SU-DHL-6 (cell line): ENCODE results near the gene MAP2.

Source experiments
- H2AFZ ChIP-seq: fragments of 200-600 bp; sonication (generic); 2 replicates; pipeline ENCODE4 v1.6.1; 2014; ENCODE audit warnings: low read depth, mild to moderate bottlenecking, moderate library complexity, mixed read lengths, antibody characterized with exemption, low read length; ENCODE audit not compliant: severe bottlenecking
- H3F3A ChIP-seq: fragments of 200-600 bp; shearing (Covaris generic); 2 replicates; pipeline ENCODE4 v1.6.0; 2016; ENCODE audit warnings: antibody characterized with exemption, mild to moderate bottlenecking; ENCODE audit not compliant: insufficient read depth
- H3K27ac ChIP-seq: fragments of 200-600 bp; sonication (generic); 2 replicates; pipeline ENCODE4 v1.5.1; 2016; ENCODE audit warnings: low read depth, mild to moderate bottlenecking, low read length, moderate library complexity, mixed read lengths
- H3K27me3 ChIP-seq: fragments of 200-600 bp; sonication (generic), shearing (Covaris generic); 2 replicates; pipeline ENCODE4 v1.6.0; 2014; ENCODE audit warnings: mild to moderate bottlenecking, low read length
- H3K36me3 ChIP-seq: fragments of 200-600 bp; sonication (generic); 2 replicates; pipeline ENCODE4 v1.6.1; 2014; ENCODE audit warnings: mild to moderate bottlenecking, low read length, mixed read lengths
- H3K4me2 ChIP-seq: fragments of 300-600, 200-600 bp; shearing (Covaris generic), sonication (generic); 2 replicates; pipeline ENCODE4 v1.6.0; 2014; ENCODE audit warnings: low read length, low read depth, mild to moderate bottlenecking; ENCODE audit not compliant: poor library complexity, severe bottlenecking
- H3K4me3 ChIP-seq: fragments of 200-600 bp; sonication (generic); 2 replicates; pipeline ENCODE4 v1.5.1; 2014; ENCODE audit warnings: antibody characterized with exemption, low read length, mild to moderate bottlenecking, mixed read lengths; ENCODE audit not compliant: insufficient read depth, poor library complexity, severe bottlenecking
- H3K79me2 ChIP-seq: fragments of 200-600 bp; sonication (generic); 2 replicates; pipeline ENCODE4 v1.6.1; 2014; ENCODE audit warnings: mild to moderate bottlenecking, low read length, moderate library complexity; ENCODE audit not compliant: insufficient read depth
- H3K9ac ChIP-seq: fragments of 200-600 bp; sonication (generic); 2 replicates; pipeline ENCODE4 v1.7.0; 2014; ENCODE audit warnings: mild to moderate bottlenecking, low read length
- H3K9me2 ChIP-seq: fragments of 200-600 bp; sonication (generic); replicated peaks from 2 replicates; pipeline ENCODE4 v1.6.1; 2014; ENCODE audit warnings: low read length; ENCODE audit not compliant: insufficient read depth
- H3K9me3 ChIP-seq: fragments of 200-600 bp; sonication (generic); 2 replicates; pipeline ENCODE4 v1.6.1; 2014; ENCODE audit warnings: low read length, mixed read lengths; ENCODE audit not compliant: insufficient read depth
- H4K20me1 ChIP-seq: fragments of 200-600 bp; sonication (generic); 2 replicates; pipeline ENCODE4 v1.6.1; 2014; ENCODE audit warnings: low read depth, mild to moderate bottlenecking, antibody characterized with exemption, low read length, moderate library complexity, mixed read lengths
- EZH2phosphoT487 ChIP-seq: fragments of 200-600 bp; sonication (generic), shearing (Covaris generic); conservative IDR thresholded peaks from 2 replicates; pipeline ENCODE4 v1.6.1; 2018; ENCODE audit warnings: mild to moderate bottlenecking, antibody characterized with exemption, low read length, moderate library complexity, mixed read lengths
- TF ChIP-seq, protein P1 (sequence below): fragments of 200-600 bp; sonication (generic); IDR thresholded peaks from one replicate; pipeline ENCODE4 v1.5.1; 2017; ENCODE audit warnings: antibody characterized with exemption, mild to moderate bottlenecking, low read length, moderate library complexity; ENCODE audit not compliant: insufficient read depth, poor library complexity, severe bottlenecking

The MAP2 gene

DNA sequence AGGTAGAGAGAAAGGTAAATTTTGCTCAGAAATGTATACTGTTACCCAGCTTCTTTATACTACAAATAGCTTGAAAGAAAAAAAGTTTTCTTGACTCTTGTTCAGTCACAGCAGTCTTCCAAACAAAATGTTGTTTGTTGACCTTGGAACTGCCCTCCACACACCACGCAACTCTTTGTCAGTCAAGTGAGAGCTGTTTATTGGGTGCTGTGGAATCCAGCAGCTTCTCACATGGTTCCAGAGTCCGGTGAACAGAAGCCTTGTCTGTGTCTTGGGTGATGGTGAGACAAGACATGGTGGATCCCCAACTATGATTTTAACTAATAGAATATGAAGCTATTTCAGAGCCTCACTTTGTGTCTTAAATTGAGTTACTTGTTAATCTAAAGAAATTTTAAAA is 112.5 kb downstream of the MAP2 start:
- TF ChIP-seq, protein P1, sequence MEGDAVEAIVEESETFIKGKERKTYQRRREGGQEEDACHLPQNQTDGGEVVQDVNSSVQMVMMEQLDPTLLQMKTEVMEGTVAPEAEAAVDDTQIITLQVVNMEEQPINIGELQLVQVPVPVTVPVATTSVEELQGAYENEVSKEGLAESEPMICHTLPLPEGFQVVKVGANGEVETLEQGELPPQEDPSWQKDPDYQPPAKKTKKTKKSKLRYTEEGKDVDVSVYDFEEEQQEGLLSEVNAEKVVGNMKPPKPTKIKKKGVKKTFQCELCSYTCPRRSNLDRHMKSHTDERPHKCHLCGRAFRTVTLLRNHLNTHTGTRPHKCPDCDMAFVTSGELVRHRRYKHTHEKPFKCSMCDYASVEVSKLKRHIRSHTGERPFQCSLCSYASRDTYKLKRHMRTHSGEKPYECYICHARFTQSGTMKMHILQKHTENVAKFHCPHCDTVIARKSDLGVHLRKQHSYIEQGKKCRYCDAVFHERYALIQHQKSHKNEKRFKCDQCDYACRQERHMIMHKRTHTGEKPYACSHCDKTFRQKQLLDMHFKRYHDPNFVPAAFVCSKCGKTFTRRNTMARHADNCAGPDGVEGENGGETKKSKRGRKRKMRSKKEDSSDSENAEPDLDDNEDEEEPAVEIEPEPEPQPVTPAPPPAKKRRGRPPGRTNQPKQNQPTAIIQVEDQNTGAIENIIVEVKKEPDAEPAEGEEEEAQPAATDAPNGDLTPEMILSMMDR, result no peak
- no peak for TF ChIP-seq EZH2phosphoT487
- Histone ChIP-seq H3K36me3 (no peaks in the 10 kb centered on the region), H3K27me3 (no peaks in the 10 kb centered on the region), H3K9ac (no peak overlapping the region), H3K4me3 (no peak overlapping the region), H3K9me3 (no peaks in the 10 kb centered on the region), H3K4me2 (no peak overlapping the region), H4K20me1 (no peaks in the 10 kb centered on the region), H3K79me2 (no peaks in the 10 kb centered on the region), H2AFZ (no peak overlapping the region), H3K9me2 (no peaks in the 10 kb centered on the region), H3K27ac (no peak overlapping the region), H3F3A (no peaks in the 10 kb centered on the region)

DNA sequence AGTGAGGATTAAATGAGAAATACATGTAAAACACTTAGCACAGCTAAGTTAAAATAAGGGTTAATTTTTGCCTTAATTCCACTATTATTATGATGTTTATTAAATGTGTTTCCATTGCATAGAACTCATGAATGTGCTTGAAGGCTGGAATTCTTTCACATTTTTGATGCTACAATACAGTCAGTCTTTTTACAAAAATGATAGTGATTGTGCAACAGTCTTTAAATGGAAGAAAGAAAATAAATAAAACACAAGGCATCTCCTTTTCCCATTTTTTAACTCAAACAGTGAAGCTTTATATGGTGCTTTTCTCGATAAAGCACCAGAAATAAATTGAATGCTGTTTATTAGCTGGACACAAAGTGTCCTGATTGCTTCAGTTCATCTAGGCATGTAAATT is 123.9 kb downstream of the MAP2 start:
- H3K79me2 ChIP-seq, result no peaks in the 10 kb centered on the region
- no peak overlapping the region for H2AFZ ChIP-seq
- H3K9me2 ChIP-seq, result no peaks in the 10 kb centered on the region
- H3K27me3 ChIP-seq, result no peaks in the 10 kb centered on the region
- H3K4me3 ChIP-seq, result no peak overlapping the region
- TF ChIP-seq EZH2phosphoT487, result no peak
- TF ChIP-seq, protein P1, result no peak
- H3K27ac ChIP-seq, result no peak overlapping the region
- no peaks in the 10 kb centered on the region for H3K36me3 ChIP-seq
- no peaks in the 10 kb centered on the region for H4K20me1 ChIP-seq
- no peaks in the 10 kb centered on the region for H3K9me3 ChIP-seq
- H3K9ac ChIP-seq, result no peak overlapping the region
- H3F3A ChIP-seq, result no peaks in the 10 kb centered on the region
- H3K4me2 ChIP-seq, result no peak overlapping the region

- Histone ChIP-seq H3K9me2 (no peaks in the 10 kb centered on the region), H3K79me2 (no peaks in the 10 kb centered on the region), H3K27ac (no peak overlapping the region), H3K27me3 (no peaks in the 10 kb centered on the region), H3K4me3 (no peak overlapping the region), H3K4me2 (no peak overlapping the region), H3K36me3 (no peaks in the 10 kb centered on the region), H3K9ac (no peak overlapping the region), H2AFZ (no peak overlapping the region), H3K9me3 (no peaks in the 10 kb centered on the region), H3F3A (no peaks in the 10 kb centered on the region), H4K20me1 (no peaks in the 10 kb centered on the region)
- TF ChIP-seq, protein P1, result no peak
- TF ChIP-seq EZH2phosphoT487, result no peak
Measured at GRCh38 chr2:209549589-209549988, 125.7 kb downstream of the MAP2 start.
